Nephron progenitor cell (in vitro differentiated cells): ENCODE results near the gene LAMB3.

ENCODE experiments used
- DNase-seq: peaks from one replicate; pipeline ENCODE4 v3.0.0; 2021
- H3K27ac Mint-ChIP-seq: 2 replicates; pipeline ENCODE4 v1.8.0; 2021; ENCODE audit warnings: mild to moderate bottlenecking, moderate library complexity, mixed read lengths
- H3K27me3 Mint-ChIP-seq: 2 replicates; pipeline ENCODE4 v1.8.0; 2021; ENCODE audit warnings: mild to moderate bottlenecking, low read depth, mixed read lengths; ENCODE audit not compliant: poor library complexity
- H3K36me3 Mint-ChIP-seq: 2 replicates; pipeline ENCODE4 v1.8.0; 2021; ENCODE audit warnings: low read depth, mixed read lengths
- H3K4me1 Mint-ChIP-seq: 2 replicates; pipeline ENCODE4 v1.8.0; 2021; ENCODE audit warnings: mixed read lengths
- H3K4me3 Mint-ChIP-seq: 2 replicates; pipeline ENCODE4 v1.8.0; 2021; ENCODE audit warnings: mild to moderate bottlenecking, moderate library complexity, mixed read lengths
- H3K9me3 Mint-ChIP-seq: 2 replicates; pipeline ENCODE4 v1.8.0; 2021; ENCODE audit warnings: mild to moderate bottlenecking, moderate library complexity, mixed read lengths
- CTCF ChIP-seq: fragments of 200-600 bp; sonication (generic); IDR thresholded peaks from 2 replicates; pipeline ENCODE4 v1.5.0; 2021; ENCODE audit warnings: antibody characterized with exemption

The LAMB3 gene

GRCh38 chr1:209583408-209583807, 68.8 kb downstream of the LAMB3 start, which contains the start of gene CAMK1G:
TSS of gene CAMK1G (plus strand) at chr1:209583714. CDS start at chr1:209594984, 11,270 bp downstream.
- Mint-ChIP-seq H3K27me3 (peaks cover 17% of the 10 kb centered on the region), H3K9me3 (no peaks in the 10 kb centered on the region), H3K4me3 (no peak within 1 kb of the TSS), H3K4me1 (peaks cover 9% of the 10 kb centered on the region), H3K27ac (no peak within 1 kb of the TSS), H3K36me3 (no peaks in the 10 kb centered on the region)
- DNase-seq = peak; percentile 51
- TF ChIP-seq CTCF = no peak

- no peaks in the 10 kb centered on the region for H3K36me3 Mint-ChIP-seq
- no peak for DNase-seq
- H3K27ac Mint-ChIP-seq = no peak overlapping the region
- peaks cover 17% of the 10 kb centered on the region for H3K27me3 Mint-ChIP-seq
- no peak overlapping the region for H3K4me3 Mint-ChIP-seq
- H3K4me1 Mint-ChIP-seq = peaks cover 5% of the 10 kb centered on the region
- TF ChIP-seq CTCF = no peak
- no peaks in the 10 kb centered on the region for H3K9me3 Mint-ChIP-seq
These were observed 71.6 kb downstream of the LAMB3 start for GRCh38 chr1:209580577-209580976.

- DNase-seq = no peak
- H3K9me3 Mint-ChIP-seq = no peaks in the 10 kb centered on the region
- TF ChIP-seq CTCF = no peak
- H3K4me1 Mint-ChIP-seq = peaks cover 5% of the 10 kb centered on the region
- H3K27ac Mint-ChIP-seq = no peak overlapping the region
- no peaks in the 10 kb centered on the region for H3K36me3 Mint-ChIP-seq
- no peak overlapping the region for H3K4me3 Mint-ChIP-seq
- H3K27me3 Mint-ChIP-seq = peaks cover 39% of the 10 kb centered on the region
These were observed 74.9 kb downstream of the LAMB3 start for GRCh38 chr1:209577346-209577745.

- peak; percentile 92 for DNase-seq
- no peaks in the 10 kb centered on the region for H3K9me3 Mint-ChIP-seq
- no peak overlapping the region for H3K27ac Mint-ChIP-seq
- H3K4me1 Mint-ChIP-seq = peaks cover 5% of the 10 kb centered on the region
- TF ChIP-seq CTCF = peak; percentile 92
- H3K27me3 Mint-ChIP-seq = peaks cover 41% of the 10 kb centered on the region
- no peaks in the 10 kb centered on the region for H3K36me3 Mint-ChIP-seq
- no peak overlapping the region for H3K4me3 Mint-ChIP-seq
These were observed 75.6 kb downstream of the LAMB3 start for GRCh38 chr1:209576392-209577197.

- H3K9me3 Mint-ChIP-seq = no peaks in the 10 kb centered on the region
- H3K36me3 Mint-ChIP-seq = no peaks in the 10 kb centered on the region
- peaks cover 56% of the 10 kb centered on the region for H3K27me3 Mint-ChIP-seq
- DNase-seq = no peak
- H3K4me3 Mint-ChIP-seq = no peak overlapping the region
- no peak for TF ChIP-seq CTCF
- H3K27ac Mint-ChIP-seq = no peak overlapping the region
- peaks cover 22% of the 10 kb centered on the region for H3K4me1 Mint-ChIP-seq
These were observed 81.5 kb downstream of the LAMB3 start for GRCh38 chr1:209570743-209571142.
